NCI-H2171 (cell line): Measurements from ENCODE around the gene DDX24.

Source experiments
- DNase-seq: peaks from one replicate; lab custom pipeline; 2025; lab: John Stamatoyannopoulos, UW

Gene DDX24

DNA sequence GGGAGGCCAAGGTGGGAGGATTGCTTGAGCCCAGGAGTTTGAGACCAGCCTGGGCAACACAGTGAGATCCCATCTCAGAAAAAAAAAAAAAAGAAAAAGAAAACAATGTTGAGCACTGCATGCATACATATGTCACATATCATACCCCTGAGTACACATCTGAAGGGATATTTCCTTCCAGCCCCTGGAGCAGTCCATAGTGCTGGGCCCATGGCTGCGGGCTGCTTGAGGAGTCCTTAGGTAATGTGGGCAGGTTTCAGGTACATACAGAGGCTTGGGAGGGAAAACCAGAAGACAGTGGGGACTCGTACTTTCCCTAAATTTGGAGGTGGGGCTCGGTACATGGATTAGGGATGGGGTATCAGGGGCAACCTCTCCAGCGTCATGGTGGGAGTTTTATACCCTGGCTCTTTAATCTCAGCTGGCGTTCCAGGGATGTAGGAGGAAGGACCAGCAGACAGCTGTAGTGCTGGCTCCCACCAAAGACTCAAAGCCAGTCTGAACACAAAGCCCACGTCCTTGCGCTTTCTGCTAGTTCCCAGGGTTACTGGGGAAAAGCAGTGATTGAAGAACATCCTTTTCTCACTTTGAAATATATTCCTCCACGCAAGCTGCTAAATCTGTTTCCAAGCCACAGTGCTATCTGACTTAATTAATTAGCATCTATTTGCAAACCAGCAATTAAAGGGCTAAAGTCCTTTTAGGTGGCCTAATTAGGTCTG lies 49.7 kb downstream of the DDX24 start:
- DNase-seq: no peak

DNA sequence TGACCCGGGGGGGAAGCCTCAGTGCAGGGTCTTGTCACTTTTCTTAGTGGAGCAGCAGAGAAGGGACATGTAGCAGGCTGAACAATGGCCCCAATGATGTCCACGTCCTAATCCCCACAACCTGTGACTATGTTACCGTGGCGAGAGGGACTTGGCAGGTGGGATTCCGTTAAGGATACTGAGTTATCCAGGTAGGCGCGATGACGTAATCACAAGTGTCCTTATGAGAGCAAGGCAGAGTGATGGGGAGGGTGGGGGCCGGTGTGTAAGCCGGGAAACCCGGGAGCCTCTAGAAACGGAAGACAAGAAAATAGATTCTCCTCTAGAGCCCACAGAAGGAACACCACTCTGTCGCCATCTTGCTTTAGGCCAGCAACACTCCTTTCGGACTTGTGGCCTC lies 50.4 kb downstream of the DDX24 start:
- no peak for DNase-seq

DNA sequence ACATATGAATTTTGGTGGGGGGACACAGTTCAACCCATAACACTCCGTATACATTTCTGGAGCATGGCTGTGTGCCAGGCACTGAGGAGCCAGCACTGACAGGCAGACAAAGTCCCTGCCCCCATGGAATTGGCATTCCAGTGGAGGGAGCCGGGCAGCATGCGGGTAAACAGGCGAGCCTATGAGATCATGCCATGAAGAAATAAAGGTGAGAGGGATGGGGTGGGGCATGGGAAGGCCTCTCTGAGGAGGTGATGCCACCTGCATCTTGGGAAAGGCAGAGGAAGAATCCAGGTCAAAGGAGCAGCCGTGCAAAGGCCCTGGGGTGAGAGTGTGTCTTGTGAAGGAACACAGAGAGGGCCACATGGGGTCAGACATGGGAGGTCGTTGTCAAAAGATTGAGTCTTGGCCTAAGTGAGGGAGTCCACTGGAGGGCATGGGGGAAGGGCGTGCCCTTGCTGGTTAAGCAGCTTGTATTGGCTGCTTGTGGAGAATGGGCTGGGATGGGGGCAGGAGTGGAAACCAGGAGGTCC lies 51.3 kb downstream of the DDX24 start:
- no peak for DNase-seq

DNA sequence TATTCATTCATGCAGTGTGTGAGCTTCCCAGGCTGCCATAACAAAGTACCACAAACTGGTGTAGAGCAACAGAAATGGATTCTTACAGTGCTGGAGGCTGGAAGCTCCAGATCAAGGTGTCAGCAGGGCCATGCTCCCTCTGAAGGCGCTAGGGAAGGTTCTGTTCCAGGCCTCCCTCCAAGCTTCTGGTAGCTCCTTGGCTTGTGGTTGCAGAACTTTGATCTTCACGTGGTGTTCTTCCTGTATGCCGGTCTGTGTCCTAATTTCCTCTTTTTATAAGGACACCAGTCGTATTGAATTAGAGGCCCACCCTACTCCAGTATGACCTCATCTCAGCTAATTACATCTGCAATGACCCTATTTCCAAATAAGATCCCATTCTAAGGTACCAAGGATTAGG lies 51.7 kb downstream of the DDX24 start:
- no peak for DNase-seq

DNA sequence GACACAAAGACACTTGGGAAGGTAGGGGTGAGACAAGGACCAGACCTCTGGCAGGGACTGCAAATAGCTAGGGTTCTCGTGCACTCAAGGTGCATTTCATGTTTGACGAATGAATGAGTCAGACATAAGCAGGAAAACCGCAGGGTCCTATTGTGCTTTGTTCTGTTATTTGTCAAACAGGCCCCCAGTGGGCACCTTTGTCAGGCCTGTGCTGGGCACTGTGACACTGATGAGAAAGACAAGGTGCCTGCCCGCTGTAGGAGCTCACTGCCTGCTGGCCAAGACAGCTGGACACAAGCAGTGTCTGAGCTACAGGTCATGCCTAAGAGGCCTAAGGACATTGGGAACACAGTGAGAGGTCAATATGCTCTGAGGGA lies 52.6 kb downstream of the DDX24 start:
- DNase-seq: no peak

DNA sequence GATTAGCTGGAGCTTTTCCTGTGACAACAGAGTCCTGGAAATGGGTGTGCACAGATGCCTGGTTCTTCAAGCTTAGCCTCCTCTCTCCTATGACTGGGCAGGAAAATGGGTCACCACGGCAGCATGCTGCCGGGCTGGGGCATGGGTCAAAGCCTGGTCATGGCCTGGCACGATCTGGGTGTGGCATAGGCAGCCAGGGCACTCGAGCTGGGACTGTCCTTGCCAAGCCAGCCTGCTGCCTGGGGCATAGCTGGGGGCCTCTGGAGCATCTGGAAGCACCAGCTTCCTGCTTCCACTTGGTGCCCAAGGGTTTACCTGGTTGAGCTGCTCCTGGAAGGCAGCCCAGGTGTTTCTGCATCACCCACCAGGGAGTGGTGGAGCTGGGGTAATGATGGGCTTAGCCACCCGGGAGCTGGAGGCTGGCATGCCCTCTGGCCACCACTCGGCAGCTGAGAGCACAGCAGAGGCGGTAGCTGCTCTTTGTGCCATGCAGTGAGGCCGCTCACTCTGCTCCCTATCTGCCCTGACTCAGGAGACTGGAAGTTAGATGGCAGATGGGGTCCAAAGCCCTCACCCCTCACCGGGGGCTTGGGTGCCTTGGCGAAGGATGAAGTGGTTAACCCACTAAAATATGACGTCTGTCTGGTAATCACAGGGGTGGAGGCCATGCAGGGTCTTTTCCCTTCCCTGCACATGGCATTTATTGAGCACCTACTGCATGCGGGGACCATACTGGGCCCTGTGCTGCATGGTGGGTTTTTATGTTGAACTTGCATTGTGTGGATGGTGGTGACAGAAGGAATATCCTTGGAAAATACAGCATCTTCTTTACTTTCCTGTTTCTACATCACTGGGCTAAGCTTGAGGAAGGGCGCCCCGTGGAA lies 53.2 kb downstream of the DDX24 start:
- no peak for DNase-seq

DNA sequence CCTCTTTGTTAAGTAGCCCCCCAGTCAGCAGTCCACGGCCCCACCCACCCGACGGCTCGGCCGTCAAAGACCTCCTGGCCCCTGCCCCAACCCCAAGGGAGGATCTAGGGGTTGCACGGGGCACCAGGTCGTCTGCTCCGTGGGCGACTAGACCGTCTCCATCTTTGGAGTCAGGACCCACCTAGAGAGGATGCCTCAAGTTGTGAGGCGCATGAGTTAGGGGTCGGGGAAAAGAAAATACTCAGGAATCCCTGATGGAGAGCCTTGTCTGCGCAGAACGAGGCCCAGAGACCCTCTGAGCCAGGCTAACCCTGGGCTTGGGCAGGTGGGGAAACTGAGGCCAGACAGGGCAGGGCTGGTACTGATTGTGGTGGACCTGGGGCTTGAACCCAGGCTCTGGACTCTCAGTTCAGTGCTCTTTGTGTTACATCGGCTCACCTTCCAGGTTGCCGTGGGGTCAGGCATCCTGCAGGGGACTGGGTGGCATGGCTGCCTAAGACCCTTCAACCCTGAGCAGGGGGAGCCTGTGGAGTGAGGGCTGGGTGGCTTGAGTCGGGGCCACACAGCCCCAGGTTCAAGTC lies 54.0 kb downstream of the DDX24 start:
- no peak for DNase-seq

DNA sequence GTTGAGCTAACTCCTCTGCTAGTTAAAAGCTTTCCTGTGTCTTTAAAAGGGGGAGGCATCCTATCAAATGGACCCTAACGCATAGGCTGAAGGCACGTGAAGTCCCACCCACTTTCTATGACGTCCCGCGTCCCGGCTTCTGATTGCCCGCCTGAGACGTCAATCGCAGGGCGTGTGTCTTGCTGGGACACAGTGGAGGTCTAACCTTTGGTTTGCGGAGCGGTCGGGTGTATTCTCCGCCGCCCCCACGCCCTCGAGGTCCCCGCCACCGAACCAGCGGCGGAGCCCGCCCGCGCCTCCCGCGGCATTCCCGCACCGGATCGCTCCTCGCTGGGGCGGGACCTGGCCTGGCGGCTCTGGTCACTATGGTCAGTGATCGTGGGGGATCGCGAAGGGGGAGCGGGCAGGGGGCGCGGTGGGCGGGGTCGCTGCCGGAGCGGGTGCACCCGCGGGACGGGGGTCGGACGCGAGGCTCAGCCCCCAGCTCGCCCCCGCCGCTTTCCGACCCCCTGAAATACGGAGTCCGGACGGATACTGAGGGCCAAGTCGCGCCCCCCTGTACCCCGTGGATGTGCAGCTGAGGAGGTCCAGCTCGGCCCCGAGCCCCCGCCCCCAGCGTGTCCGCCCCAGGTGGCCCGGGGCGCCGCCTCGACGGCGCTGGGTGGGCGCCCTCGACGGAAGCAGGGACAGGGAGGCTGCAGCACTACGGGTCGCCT lies 54.7 kb downstream of the DDX24 start, which contains the start of gene OTUB2:
Gene OTUB2, plus strand, starts transcription at position 168 of the 716 bp plus-strand sequence. Its CDS starts 198 bp downstream, at position 366.
- DNase-seq: peak; percentile 99

DNA sequence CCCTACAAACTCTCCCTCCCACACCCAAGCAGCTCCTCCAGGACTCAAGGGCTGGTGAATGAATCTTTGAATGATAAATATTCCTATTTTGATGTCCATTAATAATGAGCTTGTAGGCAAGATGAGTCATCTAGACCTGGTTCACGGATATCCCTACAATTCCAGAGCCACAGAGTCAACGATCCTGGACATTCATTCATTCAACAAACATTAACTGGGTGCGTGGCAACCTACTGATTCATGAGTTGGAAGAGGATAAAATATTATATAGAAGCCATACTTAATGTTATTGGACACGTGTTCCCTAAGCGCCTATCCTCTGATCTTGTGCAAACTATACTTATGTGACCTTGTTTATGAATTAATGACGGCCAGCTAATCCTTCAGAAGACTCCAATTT lies 55.3 kb downstream of the DDX24 start:
- no peak for DNase-seq

DNA sequence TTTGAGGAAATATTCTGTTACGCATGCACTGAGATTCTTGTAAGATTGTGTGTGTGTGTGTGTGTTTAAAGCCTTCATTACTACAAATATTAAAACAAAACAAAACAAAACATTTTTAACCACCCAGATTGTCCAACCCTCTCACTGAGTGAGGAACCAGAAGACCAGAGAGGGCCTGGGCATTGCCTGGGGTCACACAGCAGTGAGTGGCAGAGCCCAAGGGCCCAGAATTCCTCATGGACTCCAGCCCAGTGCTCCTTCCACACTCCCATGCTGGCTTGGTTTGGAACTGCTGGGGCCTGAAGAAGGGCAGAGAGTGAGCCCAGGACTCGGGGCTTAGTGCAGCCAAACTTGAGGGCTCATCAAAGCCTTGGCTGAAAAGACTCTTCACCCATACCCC lies 56.5 kb downstream of the DDX24 start:
- no peak for DNase-seq

DNA sequence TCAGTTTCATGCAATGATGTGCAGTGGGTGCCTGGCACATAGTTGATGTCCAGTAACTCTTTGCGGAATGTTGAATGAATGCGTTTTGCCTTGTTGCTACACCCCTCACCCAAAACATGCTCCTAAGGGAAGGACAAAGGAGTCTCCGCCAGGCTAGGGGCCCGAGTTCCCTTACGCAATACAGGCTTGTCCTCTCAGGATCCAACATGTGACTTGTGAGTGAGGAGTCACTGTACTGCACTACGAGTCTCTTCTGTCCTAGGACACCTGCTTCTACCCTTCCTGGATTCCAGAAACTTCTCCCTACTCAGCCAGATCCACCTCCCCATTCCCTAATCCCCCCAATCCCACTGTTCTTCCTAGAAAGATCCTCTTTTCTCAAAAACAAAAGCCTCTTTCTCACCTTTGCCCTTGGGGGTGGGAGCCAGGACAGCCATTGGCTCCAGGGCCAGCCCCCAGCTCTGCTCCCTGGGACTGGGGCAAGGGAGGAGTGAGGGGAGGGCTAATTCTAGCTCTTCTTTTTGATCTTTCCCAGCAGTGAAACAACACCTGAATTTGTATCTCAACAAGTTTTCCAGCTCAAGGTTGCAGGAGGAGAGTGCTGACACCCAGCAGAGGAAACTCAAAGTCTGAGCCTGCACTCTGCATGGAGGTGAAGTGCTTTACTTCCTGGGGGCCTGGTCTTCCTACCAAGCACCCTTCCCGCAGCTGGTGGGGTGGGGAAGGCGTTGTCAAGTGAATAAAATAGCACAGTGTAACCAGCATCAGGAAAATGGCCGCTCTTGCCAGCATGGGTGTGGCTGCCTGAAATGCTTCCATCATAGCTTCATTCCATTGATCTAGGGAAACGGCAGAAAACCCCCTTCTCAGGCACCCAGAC lies 58.2 kb downstream of the DDX24 start:
- DNase-seq: no peak

DNA sequence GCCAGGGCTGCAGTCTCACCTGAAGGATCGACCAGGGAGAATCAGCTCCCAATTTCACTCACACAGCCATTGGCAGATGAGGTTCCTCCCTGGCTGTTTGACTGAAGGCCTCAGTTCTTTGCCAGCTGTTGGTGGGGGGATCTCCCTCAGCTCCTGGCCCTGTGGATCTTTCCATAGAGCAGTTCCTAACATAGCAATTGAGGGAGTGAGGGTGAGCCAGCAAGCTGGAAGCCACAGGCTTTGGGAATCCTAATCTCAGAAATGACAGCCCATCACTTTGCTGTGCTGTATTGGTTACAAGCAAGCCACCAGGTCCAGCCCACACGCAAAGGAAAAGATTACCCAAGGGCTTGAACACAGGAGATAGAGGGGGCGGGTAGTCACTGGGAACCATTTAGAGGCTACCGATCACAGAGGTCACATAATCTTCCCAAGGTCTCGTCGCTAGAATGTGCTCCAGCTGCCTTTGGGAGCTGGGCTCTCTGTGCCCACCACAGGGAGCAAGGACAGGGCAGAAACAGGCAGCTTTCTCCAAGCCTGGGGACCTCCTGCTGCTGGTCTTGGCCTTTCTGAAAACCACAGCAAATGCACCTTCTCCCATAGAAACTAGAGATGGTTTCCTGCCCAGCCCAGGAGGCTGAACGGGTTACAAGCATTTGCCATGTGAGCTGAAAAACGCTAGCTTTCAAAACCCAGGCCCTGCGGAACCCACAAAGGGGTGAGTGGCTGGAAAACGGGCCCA lies 59.4 kb downstream of the DDX24 start:
- DNase-seq: no peak

DNA sequence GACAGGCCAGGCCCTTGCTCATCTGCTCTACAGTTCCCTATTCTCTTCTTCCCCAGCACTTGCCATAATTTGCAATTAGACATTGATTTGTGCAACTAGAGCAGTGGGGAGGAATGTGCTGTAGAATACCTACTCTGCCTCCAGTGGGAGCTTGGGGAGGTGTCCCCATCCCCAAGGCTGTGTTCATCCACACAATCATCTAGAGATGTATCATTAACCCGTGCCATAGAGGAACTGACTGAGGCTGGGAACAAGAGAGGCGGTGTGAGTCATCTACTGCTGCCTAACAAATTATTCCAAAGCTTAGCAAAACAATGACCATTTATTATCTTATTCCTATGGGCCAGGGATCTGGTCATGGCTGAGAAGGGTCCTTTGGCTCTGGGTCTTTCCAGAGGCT lies 60.0 kb downstream of the DDX24 start:
- DNase-seq: no peak

DNA sequence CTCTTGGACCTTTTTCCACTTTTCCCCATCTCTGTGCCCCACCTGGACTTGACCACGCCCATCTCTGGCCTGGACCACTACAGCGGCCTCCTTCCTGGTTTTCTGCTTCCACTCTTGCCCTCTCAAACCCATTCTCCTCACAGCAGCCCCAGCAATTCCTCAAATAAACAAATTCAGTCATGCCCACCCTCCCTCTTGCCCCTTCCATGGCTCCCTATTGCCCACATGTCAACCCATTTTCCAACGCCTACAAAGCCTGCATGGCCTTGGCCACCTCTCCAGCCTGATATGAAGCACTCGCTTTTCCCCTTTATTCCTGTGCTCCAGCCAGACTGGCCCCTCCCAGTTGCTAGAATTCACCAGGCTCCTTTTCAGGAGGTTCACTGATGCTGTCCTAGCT lies 60.7 kb downstream of the DDX24 start:
- DNase-seq: no peak

DNA sequence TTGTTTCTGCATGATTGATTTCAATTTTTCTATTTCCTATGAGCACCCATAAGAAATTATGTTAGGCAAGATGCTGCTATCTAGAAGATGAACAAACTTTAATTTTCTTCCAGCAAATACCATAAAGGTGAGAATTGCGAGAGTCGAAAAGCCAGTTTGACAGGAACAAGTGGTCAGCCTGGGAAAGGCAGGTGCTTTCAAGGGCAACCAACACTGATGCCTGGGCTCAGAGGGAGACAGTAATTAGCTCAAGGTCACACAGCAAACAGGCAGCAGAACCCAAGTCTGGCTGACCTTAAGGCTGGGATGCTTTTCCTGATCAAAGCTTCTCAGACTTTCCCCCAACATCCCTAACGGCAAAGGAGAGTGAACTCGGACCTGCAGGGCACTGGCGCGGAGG lies 61.7 kb downstream of the DDX24 start:
- no peak for DNase-seq

DNA sequence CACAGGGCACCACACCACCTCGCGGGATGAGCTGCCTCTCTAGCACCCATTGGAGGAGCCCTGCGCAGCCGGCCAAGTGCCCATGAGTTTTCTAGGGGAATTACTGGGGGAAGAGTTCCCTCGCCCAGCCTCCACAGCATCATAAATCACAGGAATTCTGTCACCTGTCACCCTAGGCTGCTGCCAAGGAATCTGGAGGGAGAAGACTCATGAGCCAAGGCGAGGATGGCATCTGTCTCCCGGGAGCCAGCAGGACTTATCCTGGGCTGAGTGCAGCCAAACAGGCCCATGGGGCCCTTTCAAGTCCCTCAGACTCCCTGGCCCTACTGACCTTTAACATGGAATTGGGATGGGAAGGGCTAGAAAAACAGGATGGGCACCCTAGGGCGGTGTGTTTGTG lies 62.7 kb downstream of the DDX24 start:
- DNase-seq: no peak

DNA sequence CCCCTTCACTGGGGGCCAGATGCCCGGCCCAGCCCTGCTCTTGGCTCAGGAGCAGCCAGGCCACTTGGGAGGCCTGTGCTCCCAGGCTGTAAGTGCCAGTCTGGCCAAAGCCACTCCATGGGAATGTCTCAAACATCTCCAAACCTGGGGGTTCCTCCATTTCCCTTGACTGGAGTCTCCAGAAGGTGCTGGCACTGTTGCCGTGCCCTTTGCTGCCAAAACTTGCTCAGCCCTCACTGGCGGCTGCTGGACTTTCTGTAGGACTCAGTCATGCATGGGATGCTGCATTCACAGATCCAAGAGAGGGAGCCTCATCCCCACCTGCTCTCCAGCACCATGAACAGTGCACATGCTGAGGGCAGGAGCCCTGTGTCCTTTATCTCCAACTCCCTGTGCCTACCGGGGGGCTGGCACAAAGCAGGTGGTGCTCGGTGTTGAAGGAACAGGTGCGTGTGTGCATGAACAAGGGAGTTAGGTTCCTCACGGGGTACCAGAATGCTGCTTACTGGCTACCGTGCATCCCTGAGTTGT lies 64.5 kb downstream of the DDX24 start:
- no peak for DNase-seq

DNA sequence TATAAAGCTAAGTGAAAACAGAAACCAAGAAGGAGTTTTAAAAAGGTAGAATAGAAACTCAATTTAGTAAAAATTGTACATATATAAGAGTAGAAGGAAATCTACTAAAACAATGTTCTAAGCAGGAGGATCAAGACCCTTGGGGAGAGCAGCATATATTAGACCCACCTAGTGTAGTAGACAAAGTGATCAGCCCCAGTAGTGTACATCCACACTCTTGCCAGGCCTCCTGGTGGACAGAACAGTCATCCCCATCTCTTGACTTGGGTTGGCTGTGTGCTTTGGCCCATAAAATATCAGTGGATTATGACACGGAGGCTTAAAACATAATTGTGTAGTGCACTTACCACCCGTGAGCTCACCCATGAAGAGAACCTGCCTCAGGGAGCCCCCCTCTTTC lies 65.8 kb downstream of the DDX24 start:
- no peak for DNase-seq

DNA sequence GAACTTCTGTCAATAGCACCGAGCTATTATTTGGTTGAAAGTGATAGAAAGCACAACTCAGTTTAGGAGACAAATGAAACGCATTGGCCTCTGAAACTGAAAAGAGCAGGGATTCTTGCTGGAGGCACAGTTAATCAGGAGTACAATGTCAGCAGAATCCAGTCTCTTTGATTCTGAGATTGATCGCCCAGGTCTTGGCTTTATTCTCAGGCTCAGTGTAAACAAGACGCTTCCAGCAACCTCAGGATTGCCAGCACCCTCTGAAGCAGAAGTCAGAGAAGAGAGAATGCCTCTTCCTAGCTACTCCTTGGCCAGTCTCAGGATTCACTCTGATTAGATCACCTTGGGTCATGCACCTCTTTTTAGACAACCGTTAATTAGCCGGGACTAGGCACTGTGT lies 66.6 kb downstream of the DDX24 start:
- DNase-seq: no peak

DNA sequence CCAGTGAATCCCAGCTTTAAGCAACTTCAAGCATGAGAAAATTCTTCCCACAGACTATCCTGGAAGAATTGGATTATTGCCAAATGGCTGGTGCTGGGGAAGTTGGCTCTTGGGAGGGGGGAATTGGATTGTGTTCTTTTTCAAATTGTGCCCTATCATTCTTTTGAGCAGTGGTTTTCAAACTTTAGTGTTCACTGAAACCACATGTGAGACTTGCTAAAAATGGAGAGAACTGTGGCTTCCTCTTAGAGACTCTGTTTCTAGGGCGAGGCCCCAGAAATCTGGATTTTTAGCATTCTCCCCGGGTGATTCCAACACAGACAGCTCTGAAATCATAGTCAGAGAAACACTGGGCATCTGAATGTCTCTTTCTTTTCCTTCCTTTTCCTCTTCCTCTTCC lies 69.2 kb downstream of the DDX24 start:
- DNase-seq: peak; percentile 21
